HG03520 (cell line): ENCODE data around the gene BARHL2.

Experiments used
- ATAC-seq: cut with Tn5 transposase; IDR thresholded peaks from one replicate; pipeline ENCODE4 v1.9.1; 2021; ENCODE audit warnings: mild to moderate bottlenecking, moderate library complexity; ENCODE audit not compliant: unreplicated experiment

Gene BARHL2

DNA sequence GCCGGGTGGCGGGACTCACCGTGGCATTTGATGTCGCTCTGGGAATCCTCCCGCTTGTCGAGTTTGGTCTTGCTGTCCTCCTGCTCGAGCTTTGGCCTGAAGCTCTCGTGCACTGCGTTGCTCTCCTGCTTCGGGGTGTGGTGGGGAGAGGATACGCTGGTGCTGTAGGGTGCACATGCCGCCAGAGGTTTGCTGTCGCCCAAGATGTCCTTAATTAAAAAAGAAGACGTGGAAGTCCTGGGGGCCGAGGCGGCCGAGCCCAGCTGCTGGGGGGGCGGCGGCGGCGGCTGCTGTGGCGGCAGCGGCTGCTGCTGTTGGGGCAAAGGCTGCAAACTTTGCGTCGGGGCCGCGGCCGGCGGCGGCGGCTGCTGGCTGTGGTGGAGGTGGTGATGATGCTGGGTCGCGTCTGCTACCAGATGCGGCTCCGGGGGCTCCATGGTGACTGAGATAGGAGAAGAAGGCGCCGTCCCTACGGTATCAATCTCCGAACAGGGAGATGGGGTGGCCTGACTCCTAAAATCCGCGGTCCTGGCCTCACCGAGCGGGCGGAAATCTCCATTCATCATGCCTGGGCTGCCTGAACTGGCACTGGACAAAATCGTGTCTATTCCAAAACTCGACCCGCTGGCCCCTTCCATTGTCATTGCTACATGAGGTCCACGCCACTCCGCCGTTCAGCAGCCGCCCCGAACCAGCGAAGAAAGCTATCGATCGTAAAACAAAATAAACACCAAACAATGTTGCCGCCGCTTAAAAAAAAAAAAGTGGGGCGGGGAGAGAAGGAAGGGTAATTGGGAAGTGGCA, at the start of gene BARHL2:
Gene BARHL2, minus strand, starts transcription at position 751 of the 804 bp plus-strand sequence. Its CDS starts 107 bp downstream, at position 644.
- no peak for ATAC-seq

DNA sequence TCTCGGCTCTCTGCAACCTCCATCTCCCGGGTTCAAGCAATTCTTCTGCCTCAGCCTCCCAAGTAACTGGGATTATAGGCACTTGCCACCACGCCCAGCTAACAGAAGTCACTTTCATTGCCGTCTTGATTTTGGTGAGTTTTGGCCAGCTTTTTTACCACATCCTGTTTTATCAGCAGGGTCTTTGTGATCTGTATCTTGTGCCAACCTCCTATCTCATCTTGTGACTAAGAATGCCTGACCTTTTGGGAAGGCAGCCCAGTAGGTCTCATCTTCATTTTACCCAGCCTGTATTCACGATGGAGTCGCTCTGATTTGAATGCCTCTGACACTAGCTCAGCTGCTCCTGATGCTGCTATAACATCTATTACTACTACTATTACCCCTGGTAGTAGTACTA, 46.8 kb upstream of the BARHL2 start:
- no peak for ATAC-seq

- ATAC-seq, result no peak
Measured at GRCh38 chr1:90763506-90763905, 46.4 kb upstream of the BARHL2 start.

GRCh38 chr1:90761781-90762589, 44.9 kb upstream of the BARHL2 start:
- ATAC-seq, result no peak

GRCh38 chr1:90761156-90761555, 44.1 kb upstream of the BARHL2 start:
- ATAC-seq, result no peak

GRCh38 chr1:90753556-90753955, 36.5 kb upstream of the BARHL2 start:
- no peak for ATAC-seq

- ATAC-seq, result no peak
Measured at GRCh38 chr1:90748668-90749067, 31.6 kb upstream of the BARHL2 start.

DNA sequence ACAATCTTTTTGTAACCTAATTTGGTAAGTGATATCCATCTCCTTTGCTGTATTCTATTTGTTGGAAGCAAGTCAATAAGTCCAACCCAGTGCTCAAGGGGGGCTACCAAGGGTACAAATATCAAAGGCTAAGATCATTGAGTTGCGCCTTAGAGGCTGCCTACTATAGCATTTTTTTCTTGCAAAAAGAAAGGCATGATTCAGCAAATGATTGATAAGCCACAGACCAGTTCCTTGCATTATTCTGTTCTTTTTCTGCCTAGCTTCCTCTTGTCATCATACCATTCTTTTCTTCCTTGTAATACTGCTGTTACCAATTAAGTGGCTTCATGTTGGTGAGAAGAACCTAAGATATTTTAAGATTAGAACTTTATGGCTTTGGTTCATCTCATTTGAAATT, 29.8 kb upstream of the BARHL2 start:
- ATAC-seq, result no peak

GRCh38 chr1:90745972-90746371, 28.9 kb upstream of the BARHL2 start:
- no peak for ATAC-seq

DNA sequence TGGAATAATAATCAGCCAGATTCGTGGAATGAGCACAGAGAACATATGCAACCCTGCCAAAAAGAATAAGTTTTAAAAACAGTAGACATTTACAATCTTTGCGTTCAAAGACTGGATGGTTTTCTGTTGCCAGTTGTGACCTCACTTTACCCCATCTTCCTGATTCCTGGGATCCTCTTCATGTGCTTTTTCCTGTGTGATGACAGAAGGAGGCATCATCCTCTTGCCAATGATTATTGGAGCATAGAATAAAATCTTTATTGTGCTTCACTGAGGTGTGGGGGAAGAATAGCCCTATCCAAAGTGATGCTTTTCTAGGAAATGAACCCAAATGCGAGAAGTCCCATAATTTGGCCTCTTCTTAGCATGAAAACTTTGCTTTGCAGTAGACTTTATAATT, 15.0 kb upstream of the BARHL2 start:
- no peak for ATAC-seq

GRCh38 chr1:90731382-90732050, 14.4 kb upstream of the BARHL2 start:
- no peak for ATAC-seq

DNA sequence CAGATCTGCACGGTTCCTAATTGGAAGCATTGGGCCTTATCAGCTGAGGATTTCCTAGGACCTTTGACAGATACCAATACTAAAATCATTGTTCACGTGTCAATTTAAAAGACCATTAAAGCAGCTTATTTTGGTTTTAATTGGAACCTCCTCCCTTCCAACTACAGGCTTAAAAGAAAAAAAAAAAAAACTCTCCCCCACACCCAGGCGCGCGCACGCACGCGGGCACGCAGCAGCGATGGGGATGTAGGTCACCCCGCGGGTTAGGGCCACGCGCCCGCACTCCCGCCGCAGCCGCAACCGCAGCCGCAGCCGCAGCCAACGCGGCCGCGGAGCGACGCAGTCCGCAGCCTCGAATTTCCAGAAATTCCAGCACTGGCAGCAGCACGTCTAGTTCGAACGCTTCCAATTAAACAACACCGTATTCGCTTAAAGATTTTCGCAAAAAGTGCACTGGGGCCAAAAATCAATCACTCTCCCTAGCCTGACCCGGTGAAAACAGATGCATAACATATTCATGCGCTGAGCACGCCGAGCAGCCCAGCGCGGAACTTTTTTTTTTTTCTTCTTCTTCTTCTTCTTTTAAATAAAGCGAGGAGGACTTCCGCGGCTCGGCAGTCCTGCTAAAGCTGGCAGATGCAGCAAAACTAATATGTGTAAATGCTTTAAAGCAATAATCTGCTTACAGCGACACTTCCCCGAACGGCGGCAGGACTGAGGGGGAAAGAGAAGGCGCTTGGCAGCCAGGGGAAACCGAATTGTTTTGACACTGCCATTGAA, 13.3 kb upstream of the BARHL2 start:
- no peak for ATAC-seq

- ATAC-seq, result no peak
Measured at GRCh38 chr1:90729504-90730242, 12.6 kb upstream of the BARHL2 start.

DNA sequence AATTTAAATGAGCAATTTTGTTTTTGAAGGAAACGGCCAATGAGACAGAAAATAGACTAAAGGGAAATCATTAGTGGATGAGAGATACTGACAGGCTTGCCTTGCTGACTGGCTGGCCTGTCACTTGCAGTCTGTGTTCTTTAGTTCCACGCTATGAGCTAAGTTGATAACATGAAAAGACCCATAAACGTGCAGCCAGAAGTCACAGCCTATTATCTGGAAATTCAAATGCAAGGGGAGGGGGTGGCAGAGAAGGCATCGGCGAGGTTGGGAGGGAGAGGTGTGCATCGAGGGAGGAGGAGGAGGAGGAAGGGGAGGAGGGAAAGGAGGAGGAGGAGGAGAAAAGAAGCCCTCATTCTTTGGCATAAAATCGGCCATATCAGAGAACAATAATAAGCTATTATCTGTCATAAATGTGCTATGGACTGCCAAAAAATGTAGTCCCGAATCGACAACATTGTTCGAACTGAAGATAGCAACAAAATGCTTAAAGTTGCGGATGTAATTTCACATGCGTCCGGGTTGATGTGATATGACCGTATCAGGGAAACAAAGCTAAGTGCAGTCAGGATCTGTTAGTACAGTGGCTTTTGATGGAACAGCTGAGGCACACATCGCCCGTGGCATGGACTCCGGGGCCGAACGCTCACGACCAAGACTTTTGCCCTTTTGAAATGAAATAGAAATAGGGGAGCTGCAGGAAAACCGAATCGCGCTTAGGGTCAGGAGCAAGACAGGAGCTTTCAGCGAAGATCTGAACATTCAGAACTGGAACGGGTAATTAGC, 11.6 kb upstream of the BARHL2 start:
- no peak for ATAC-seq

DNA sequence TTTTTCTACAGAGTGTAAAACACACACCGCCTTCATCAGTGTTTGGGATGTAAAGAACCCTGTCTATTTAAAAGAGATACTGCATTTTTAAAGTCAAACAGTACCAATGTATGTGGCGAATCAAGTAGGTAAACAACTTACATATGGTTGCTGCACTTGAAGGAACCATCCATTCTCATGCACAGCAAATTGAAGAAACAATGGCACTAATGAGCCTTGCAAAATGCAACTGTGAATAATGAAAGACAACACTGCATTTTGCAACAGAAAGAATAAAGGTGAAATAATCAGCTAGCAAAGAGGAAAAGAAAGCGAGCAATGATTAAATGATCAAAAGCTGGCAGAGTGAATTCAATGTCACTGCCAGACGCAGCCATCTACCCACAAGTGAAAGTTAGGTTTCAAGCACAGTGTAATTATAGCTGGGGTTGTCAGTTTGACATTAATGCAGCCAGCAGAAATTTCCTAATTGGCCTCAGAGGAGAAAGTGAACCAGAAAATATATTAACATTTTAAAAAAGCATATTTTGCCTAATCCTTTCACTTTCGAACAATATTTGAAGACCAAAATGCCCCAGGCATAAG, 10.9 kb upstream of the BARHL2 start:
- ATAC-seq, result no peak

DNA sequence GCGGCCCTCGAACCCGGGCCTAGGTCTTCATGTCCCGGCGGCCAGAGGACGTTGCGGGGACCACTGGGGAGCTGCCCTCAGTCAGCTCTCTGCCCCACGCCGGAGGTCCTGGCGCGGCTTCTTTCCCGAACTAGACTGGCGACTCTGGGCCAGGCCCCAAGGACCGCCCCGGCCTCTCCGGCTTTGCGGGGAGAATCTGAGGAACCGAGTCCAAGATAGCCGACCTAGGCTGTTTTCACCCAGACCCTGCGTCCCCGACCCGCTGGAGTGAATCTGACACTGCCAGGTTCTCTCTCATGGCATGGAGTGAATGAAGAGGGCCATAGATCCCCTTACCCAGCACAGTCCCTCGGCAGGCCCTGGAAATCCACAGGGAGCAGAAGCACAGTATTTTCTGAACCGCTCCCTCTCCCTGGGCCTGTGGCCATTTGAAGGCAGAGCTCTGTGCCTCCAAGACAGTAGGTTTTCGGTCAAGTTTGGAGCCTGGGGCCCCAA, 9.9 kb upstream of the BARHL2 start:
- ATAC-seq, result no peak

GRCh38 chr1:90726425-90726985, 9.4 kb upstream of the BARHL2 start:
- no peak for ATAC-seq

GRCh38 chr1:90725657-90726424, 8.7 kb upstream of the BARHL2 start:
- ATAC-seq, result no peak
